Prostate gland (tissue), 2 donors: ENCODE results near the gene VSIR. TPM values are rescaled to one million over a fixed set of nuclear protein-coding genes. Genes with fewer than 3 reads are reported as not detected.
A peak's percentile ranks its signal among the peaks of the same experiment; 100 is the strongest.

ENCODE experiments used
- DNase-seq: peaks from one replicate; pipeline ENCODE4 v3.0.0-alpha.2; 2019; ENCODE audit warnings: low spot score
- H3K27ac ChIP-seq, 2 donors: fragments of 200-600 bp; sonication (generic); 2 replicates each; pipeline ENCODE4 v1.5.1; 2017 to 2019
- H3K27me3 ChIP-seq: fragments of 200-600 bp; sonication (generic); replicated peaks from 2 replicates; pipeline ENCODE4 v1.5.1; 2019; ENCODE audit not compliant: insufficient read depth
- H3K36me3 ChIP-seq, 2 donors: fragments of 200-600 bp; sonication (generic); 1 replicate in 1 of 2; 2 replicates in 1 of 2; pipeline versions ENCODE4 v1.5.1 to v1.8.1; 2017 to 2019
- H3K4me1 ChIP-seq: fragments of 200-600 bp; sonication (generic); replicated peaks from 2 replicates; pipeline ENCODE4 v1.5.1; 2019
- H3K4me3 ChIP-seq, 2 donors: fragments of 200-600 bp; sonication (generic); 2 replicates each; pipeline ENCODE4 v1.5.1; 2017 to 2019
- H3K9me3 ChIP-seq: fragments of 200-600 bp; sonication (generic); 2 replicates; pipeline ENCODE4 v1.5.1; 2017
- POLR2A ChIP-seq: fragments of 450-650 bp; IDR thresholded peaks from one replicate; pipeline ENCODE4 v1.6.1; 2016; ENCODE audit warnings: antibody characterized with exemption, mild to moderate bottlenecking
- POLR2AphosphoS5 ChIP-seq: sonication (generic); formaldehyde crosslinking; IDR thresholded peaks from one replicate; pipeline ENCODE4 v1.6.1; 2017; ENCODE audit warnings: antibody characterized with exemption
- whole genome bisulfite sequencing: methylation state at CpG from one replicate; pipeline ENCODE4 v1.1.5; 2018; 5-methylcytosine and 5-hydroxymethylcytosine counted together
- intact Hi-C: fragments of 100-400 bp; cut with DNase I; formaldehyde crosslinking; loops from one replicate; pipeline ENCODE4 v1.14.2; 2022
- total RNA-seq, 2 donors: library from RNA; depleted of rRNA; stranded (reverse); fragments of >200 nt; gene quantifications; one replicate each; pipeline ENCODE4 v1.1.0, GENCODE V29; 2016
- TF ChIP-seq, protein P1 (sequence below), 4 experiments: fragments of 200-600 bp in 2 of 4; fragments of 450-650 bp in 2 of 4; sonication (generic) in 2 of 4; IDR thresholded peaks; 1 replicate in 3 of 4; 2 replicates in 1 of 4; pipeline ENCODE4 v1.5.1; 2016 to 2019; ENCODE audit warnings: antibody characterized with exemption in 4 of 4, mild to moderate bottlenecking in 2 of 4, moderate library complexity in 2 of 4

The VSIR gene
- total RNA-seq, 2 donors from 2014 or later: 23.1 to 40.2 TPM

DNA sequence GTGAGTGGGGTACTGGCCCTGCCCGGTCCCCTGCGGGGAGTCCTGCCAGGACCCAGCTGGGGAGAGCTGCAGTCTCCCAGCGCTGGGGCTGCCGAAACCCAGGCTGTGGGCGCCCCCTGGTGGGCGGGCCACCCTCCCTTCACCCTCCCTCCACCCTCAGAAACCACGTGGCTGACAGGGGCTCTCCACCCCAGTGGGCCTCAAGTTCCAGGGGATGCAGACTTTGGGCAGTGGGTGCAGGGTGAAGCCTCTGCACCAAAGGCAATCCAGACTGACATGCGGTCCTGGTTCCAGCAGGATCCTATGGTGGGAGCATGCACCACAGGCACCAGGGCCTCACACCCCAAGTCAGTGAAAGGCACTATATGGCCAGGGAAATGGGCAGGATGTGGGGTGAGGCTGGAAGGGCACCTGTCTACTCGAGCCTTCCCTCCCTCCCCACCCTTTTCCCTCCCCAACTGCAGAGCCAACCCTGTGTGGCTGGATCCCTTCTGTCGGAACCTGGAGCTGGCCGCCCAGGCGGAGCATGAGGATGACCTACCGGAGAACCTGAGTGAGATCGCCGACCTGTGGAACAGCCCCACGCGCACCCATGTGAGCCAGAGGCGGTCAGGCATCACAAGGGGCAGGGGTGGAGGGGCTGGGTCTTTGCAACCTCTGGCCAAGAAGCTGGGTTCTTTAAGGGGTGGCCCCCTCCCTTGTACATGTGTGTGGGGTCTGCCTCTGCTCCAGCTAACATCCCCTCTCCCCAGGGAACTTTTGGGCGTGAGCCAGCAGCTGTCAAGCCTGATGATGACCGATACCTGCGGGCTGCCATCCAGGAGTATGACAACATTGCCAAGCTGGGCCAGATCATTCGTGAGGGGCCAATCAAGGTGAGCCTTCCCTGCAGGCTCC, 38.9 kb upstream of the VSIR start:
- Histone ChIP-seq H3K9me3 (no peaks in the 10 kb centered on the region), H3K36me3 (peaks cover 0 to 17% of the 10 kb centered on the region in 2 donors), H3K27me3 (no peaks in the 10 kb centered on the region), H3K27ac (no peak overlapping the region), H3K4me1 (no peaks in the 10 kb centered on the region), H3K4me3 (no peak overlapping the region)
- intact Hi-C loops: loop anchor here (5.0 to 10.0 kb wide), 3 partner anchors 83 to 500 kb away; no protein-coding TSS in a partner anchor
- peak; percentile 44 for DNase-seq
- TF ChIP-seq POLR2A (no peak), POLR2AphosphoS5 (no peak)
- TF ChIP-seq, protein P1, sequence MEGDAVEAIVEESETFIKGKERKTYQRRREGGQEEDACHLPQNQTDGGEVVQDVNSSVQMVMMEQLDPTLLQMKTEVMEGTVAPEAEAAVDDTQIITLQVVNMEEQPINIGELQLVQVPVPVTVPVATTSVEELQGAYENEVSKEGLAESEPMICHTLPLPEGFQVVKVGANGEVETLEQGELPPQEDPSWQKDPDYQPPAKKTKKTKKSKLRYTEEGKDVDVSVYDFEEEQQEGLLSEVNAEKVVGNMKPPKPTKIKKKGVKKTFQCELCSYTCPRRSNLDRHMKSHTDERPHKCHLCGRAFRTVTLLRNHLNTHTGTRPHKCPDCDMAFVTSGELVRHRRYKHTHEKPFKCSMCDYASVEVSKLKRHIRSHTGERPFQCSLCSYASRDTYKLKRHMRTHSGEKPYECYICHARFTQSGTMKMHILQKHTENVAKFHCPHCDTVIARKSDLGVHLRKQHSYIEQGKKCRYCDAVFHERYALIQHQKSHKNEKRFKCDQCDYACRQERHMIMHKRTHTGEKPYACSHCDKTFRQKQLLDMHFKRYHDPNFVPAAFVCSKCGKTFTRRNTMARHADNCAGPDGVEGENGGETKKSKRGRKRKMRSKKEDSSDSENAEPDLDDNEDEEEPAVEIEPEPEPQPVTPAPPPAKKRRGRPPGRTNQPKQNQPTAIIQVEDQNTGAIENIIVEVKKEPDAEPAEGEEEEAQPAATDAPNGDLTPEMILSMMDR (IDR thresholded peaks at IDR 0.05): peak; percentile 47 to 93 (median 86)
- WGBS: 37% methylated on average over 19 of the region's 22 CpGs

GRCh38 chr10:71811351-71811750, 38.0 kb upstream of the VSIR start:
- Histone ChIP-seq H3K27ac (no peak overlapping the region), H3K36me3 (peaks cover 0 to 10% of the 10 kb centered on the region in 2 donors), H3K27me3 (no peaks in the 10 kb centered on the region), H3K4me1 (no peaks in the 10 kb centered on the region), H3K4me3 (no peak overlapping the region), H3K9me3 (no peaks in the 10 kb centered on the region)
- WGBS: 77% methylated on average over 19 of the region's 19 CpGs
- intact Hi-C loops: loop anchor here (5.0 to 10.0 kb wide), 3 partner anchors 83 to 499 kb away; no protein-coding TSS in a partner anchor
- DNase-seq: no peak
- TF ChIP-seq POLR2A: no peak
- TF ChIP-seq, protein P1 (IDR thresholded peaks at IDR 0.05): no peak
- TF ChIP-seq POLR2AphosphoS5: no peak

DNA sequence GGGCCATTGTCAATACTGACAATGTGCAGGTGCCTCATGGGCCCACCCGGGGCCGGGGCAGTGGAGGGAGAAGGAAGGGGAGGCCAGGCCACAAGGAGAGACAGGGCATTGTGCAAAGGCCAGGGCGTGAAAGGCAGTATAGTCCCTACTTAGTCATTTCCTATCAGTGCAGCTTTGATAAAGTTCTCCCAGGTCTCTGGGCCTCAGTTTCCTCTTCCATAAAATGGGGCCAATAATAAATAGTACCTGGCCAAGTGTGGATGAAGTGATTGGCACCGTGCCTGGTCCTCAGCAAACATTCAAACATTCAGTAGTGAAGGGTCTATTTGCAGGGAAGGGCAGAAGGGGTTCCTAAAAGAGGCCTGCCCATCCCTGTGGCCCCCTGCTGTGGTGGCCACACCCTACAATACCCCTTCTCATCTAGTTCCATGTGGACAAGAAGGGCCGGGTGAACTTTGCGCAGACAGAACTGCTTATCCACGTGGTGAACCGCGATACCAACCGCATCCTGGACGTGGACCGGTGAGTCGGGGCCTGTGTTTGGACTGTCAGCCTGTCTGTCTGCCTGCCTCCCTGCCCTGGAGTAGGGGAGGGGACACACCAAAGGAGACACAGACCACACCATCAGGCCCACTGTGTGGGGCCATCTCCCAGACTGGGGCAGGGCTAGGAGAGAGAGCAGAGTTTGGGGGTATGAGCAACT, 36.9 kb upstream of the VSIR start:
- Histone ChIP-seq H3K4me1 (no peaks in the 10 kb centered on the region), H3K4me3 (no peak overlapping the region), H3K9me3 (no peaks in the 10 kb centered on the region), H3K27me3 (no peaks in the 10 kb centered on the region), H3K27ac (no peak overlapping the region), H3K36me3 (peaks cover 0 to under 1% of the 10 kb centered on the region in 2 donors)
- 80% methylated on average over 13 of the region's 13 CpGs for WGBS
- intact Hi-C loops: loop anchor here (5.0 to 10.0 kb wide), 3 partner anchors 85 to 498 kb away; no protein-coding TSS in a partner anchor
- no peak for TF ChIP-seq POLR2AphosphoS5
- TF ChIP-seq, protein P1 (IDR thresholded peaks at IDR 0.05): no peak
- TF ChIP-seq POLR2A: no peak
- DNase-seq: no peak

DNA sequence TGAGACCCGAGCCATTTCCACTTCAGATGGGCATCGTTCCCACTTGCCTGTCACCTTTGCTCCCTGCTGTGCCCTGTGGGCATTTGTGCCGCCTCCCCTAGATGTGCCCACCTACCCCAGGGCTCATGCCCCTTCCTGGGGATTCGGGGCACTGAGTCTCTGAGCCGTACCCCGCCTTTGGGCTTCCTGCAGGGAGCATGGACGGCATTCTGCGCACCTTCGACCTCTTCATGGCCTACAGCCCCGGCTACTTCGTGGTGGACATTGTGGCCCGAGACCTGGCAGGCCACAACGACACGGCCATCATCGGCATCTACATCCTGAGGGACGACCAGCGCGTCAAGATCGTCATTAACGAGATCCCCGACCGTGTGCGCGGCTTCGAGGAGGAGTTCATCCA, 36.3 kb upstream of the VSIR start:
- Histone ChIP-seq H3K4me3 (no peak overlapping the region), H3K36me3 (no peaks in the 10 kb centered on the region), H3K4me1 (no peaks in the 10 kb centered on the region), H3K27ac (no peak overlapping the region), H3K9me3 (no peaks in the 10 kb centered on the region), H3K27me3 (no peaks in the 10 kb centered on the region)
- no peak for DNase-seq
- WGBS: 88% methylated on average over 24 of the region's 25 CpGs
- intact Hi-C loops: loop anchor here (5.0 to 10.0 kb wide), 3 partner anchors 85 to 497 kb away; no protein-coding TSS in a partner anchor
- TF ChIP-seq POLR2A (no peak), POLR2AphosphoS5 (no peak)
- TF ChIP-seq, protein P1 (IDR thresholded peaks at IDR 0.05): no peak
